Ovary (tissue), 3 donors: ENCODE results near the gene TENM4.

Experiments
- EP300 ChIP-seq: sonication (generic); formaldehyde crosslinking; IDR thresholded peaks from one replicate; pipeline ENCODE4 v1.6.1; 2017; ENCODE audit warnings: antibody characterized with exemption
- POLR2A ChIP-seq: fragments of 450-650 bp; IDR thresholded peaks from one replicate; pipeline ENCODE4 v1.6.1; 2017; ENCODE audit warnings: antibody characterized with exemption, mild to moderate bottlenecking, moderate library complexity
- TF ChIP-seq, protein P1 (sequence below), 3 donors: fragments of 450-650 bp in 2 of 3; fragments of 200-600 bp in 1 of 3; IDR thresholded peaks; one replicate each; pipeline versions ENCODE4 v1.5.1 to v1.8.0; 2016 to 2022; ENCODE audit warnings: antibody characterized with exemption in 3 of 3, mild to moderate bottlenecking in 1 of 3
- donor health status: DM: no; HTN: no; CAD: no.

DNA sequence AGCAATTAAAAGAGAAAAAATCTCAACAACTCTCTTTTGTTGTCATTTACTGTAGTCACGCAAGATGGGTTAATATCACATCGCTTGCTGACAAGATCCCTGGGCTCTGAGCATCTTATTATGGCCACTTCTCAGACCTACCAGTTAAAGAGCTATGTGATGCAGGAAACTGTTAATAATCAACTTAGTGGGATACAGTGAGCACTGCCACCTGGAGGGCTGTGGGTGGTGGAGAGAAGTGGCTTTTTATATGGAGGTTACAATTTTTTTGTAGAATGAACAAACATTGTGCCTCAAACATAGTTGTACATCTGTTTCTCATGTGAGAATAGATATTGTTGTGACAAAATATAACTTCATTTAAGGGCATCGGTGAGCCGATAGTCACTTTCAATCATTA is 181.0 kb downstream of the TENM4 start:
- TF ChIP-seq, protein P1, sequence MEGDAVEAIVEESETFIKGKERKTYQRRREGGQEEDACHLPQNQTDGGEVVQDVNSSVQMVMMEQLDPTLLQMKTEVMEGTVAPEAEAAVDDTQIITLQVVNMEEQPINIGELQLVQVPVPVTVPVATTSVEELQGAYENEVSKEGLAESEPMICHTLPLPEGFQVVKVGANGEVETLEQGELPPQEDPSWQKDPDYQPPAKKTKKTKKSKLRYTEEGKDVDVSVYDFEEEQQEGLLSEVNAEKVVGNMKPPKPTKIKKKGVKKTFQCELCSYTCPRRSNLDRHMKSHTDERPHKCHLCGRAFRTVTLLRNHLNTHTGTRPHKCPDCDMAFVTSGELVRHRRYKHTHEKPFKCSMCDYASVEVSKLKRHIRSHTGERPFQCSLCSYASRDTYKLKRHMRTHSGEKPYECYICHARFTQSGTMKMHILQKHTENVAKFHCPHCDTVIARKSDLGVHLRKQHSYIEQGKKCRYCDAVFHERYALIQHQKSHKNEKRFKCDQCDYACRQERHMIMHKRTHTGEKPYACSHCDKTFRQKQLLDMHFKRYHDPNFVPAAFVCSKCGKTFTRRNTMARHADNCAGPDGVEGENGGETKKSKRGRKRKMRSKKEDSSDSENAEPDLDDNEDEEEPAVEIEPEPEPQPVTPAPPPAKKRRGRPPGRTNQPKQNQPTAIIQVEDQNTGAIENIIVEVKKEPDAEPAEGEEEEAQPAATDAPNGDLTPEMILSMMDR (IDR thresholded peaks at IDR 0.05) = no peak
- TF ChIP-seq POLR2A (no peak), EP300 (no peak)
